WTC11 (cell line): ENCODE data around the gene OR52D1. TPM values are rescaled to one million over a fixed set of nuclear protein-coding genes. Genes with fewer than 3 reads are reported as not detected.

Source experiments
- ATAC-seq: fragments of 200-7000 bp; cut with Tn5 transposase; 2 replicates; pipeline ENCODE4 v1.10.0; 2021; ENCODE audit warnings: mild to moderate bottlenecking, moderate library complexity
- CTCF ChIA-PET: fragments of 300-600 bp; sonication (Branson Sonifier 250); formaldehyde crosslinking; loops from one replicate; lab custom pipeline; 2021; ENCODE audit warnings: antibody characterized with exemption; lab: Charles Lee
- POLR2A ChIA-PET: fragments of 350-600 bp; sonication (Branson Sonifier 250); formaldehyde crosslinking; loops from one replicate; lab custom pipeline; 2021; ENCODE audit warnings: antibody characterized with exemption; lab: Charles Lee
- DNase-seq: peaks from one replicate; pipeline ENCODE4 v3.0.0; 2021; ENCODE audit warnings: low spot score
- H3K27ac Mint-ChIP-seq: 2 replicates; pipeline ENCODE4 v1.8.0; 2021; ENCODE audit warnings: mixed read lengths
- H3K27me3 Mint-ChIP-seq: 2 replicates; pipeline ENCODE4 v1.8.0; 2021; ENCODE audit warnings: low read depth, mild to moderate bottlenecking, moderate library complexity, mixed read lengths
- H3K36me3 Mint-ChIP-seq: 2 replicates; pipeline ENCODE4 v1.8.0; 2021; ENCODE audit warnings: mixed read lengths
- H3K4me1 Mint-ChIP-seq: 2 replicates; pipeline ENCODE4 v1.8.0; 2022; ENCODE audit warnings: mixed read lengths
- H3K4me3 Mint-ChIP-seq: 2 replicates; pipeline ENCODE4 v1.8.0; 2021; ENCODE audit warnings: mild to moderate bottlenecking, moderate library complexity, mixed read lengths
- H3K9me3 Mint-ChIP-seq: 2 replicates; pipeline ENCODE4 v1.8.0; 2021; ENCODE audit warnings: mixed read lengths
- AFF4 ChIP-seq: sonication (generic); formaldehyde crosslinking; IDR thresholded peaks from 2 replicates; pipeline ENCODE4 v1.8.1; 2023; ENCODE audit warnings: mild to moderate bottlenecking, missing genetic modification reagents, borderline replicate concordance
- ATF2 ChIP-seq: sonication (generic); formaldehyde crosslinking; IDR thresholded peaks from 2 replicates; pipeline ENCODE4 v1.8.1; 2022; ENCODE audit warnings: low read depth, missing genetic modification reagents, borderline replicate concordance
- ATF3 ChIP-seq: sonication (generic); formaldehyde crosslinking; conservative IDR thresholded peaks from 2 replicates; pipeline ENCODE4 v1.8.1; 2022; ENCODE audit warnings: mild to moderate bottlenecking, missing genetic modification reagents
- CDX4 ChIP-seq: fragments of 250-450 bp; sonication (Bioruptor Pico); IDR thresholded peaks from 2 replicates; pipeline ENCODE4 v1.9.0; 2021; ENCODE audit warnings: moderate library complexity, mild to moderate bottlenecking, inconsistent platforms, borderline replicate concordance
- CREM ChIP-seq: sonication (generic); formaldehyde crosslinking; IDR thresholded peaks from 2 replicates; pipeline ENCODE4 v1.8.1; 2022; ENCODE audit warnings: mild to moderate bottlenecking, missing genetic modification reagents, moderate library complexity
- E2F4 ChIP-seq: sonication (generic); formaldehyde crosslinking; IDR thresholded peaks from 2 replicates; pipeline ENCODE4 v1.8.1; 2022; ENCODE audit warnings: low read depth, mild to moderate bottlenecking, moderate library complexity, missing genetic modification reagents, borderline replicate concordance
- EMX1 ChIP-seq: fragments of 250-450 bp; sonication (Bioruptor Pico); IDR thresholded peaks from 2 replicates; pipeline ENCODE4 v1.8.0; 2021; ENCODE audit warnings: mild to moderate bottlenecking
- ERG ChIP-seq: fragments of 250-450 bp; sonication (Bioruptor Pico); IDR thresholded peaks from 2 replicates; pipeline ENCODE4 v1.8.0; 2021; ENCODE audit warnings: mild to moderate bottlenecking
- ESRRA ChIP-seq: sonication (generic); formaldehyde crosslinking; IDR thresholded peaks from 2 replicates; pipeline ENCODE4 v1.8.1; 2022; ENCODE audit warnings: mild to moderate bottlenecking, missing genetic modification reagents, borderline replicate concordance
- FOXP4 ChIP-seq: sonication (generic); formaldehyde crosslinking; IDR thresholded peaks from 2 replicates; pipeline ENCODE4 v1.8.0; 2022; ENCODE audit warnings: mild to moderate bottlenecking, missing genetic modification reagents
- IRF2 ChIP-seq: sonication (generic); formaldehyde crosslinking; IDR thresholded peaks from 2 replicates; pipeline ENCODE4 v1.8.0; 2022; ENCODE audit warnings: low read depth, missing genetic modification reagents, borderline replicate concordance
- MXD4 ChIP-seq: fragments of 250-450 bp; sonication (Bioruptor Pico); IDR thresholded peaks from 2 replicates; pipeline ENCODE4 v1.8.0; 2021; ENCODE audit warnings: mild to moderate bottlenecking, moderate library complexity, borderline replicate concordance
- MYBL2 ChIP-seq: sonication (generic); formaldehyde crosslinking; IDR thresholded peaks from 2 replicates; pipeline ENCODE4 v1.8.1; 2023; ENCODE audit warnings: mild to moderate bottlenecking, moderate library complexity, missing genetic modification reagents
- NFE2L1 ChIP-seq: sonication (generic); formaldehyde crosslinking; IDR thresholded peaks from 2 replicates; pipeline ENCODE4 v1.8.1; 2023; ENCODE audit warnings: missing genetic modification reagents
- NFYB ChIP-seq: sonication (generic); formaldehyde crosslinking; conservative IDR thresholded peaks from 2 replicates; pipeline ENCODE4 v1.8.0; 2022; ENCODE audit warnings: low read depth, missing genetic modification reagents
- SMAD3 ChIP-seq: sonication (generic); formaldehyde crosslinking; IDR thresholded peaks from 2 replicates; pipeline ENCODE4 v1.8.0; 2022; ENCODE audit warnings: missing genetic modification reagents, mild to moderate bottlenecking, borderline replicate concordance
- SMAD4 ChIP-seq: sonication (generic); formaldehyde crosslinking; IDR thresholded peaks from 2 replicates; pipeline ENCODE4 v1.8.0; 2022; ENCODE audit warnings: mild to moderate bottlenecking, missing genetic modification reagents
- SOX15 ChIP-seq: fragments of 250-450 bp; sonication (Bioruptor Pico); IDR thresholded peaks from 2 replicates; pipeline ENCODE4 v1.9.0; 2021; ENCODE audit warnings: mild to moderate bottlenecking
- TEAD4 ChIP-seq: sonication (generic); formaldehyde crosslinking; IDR thresholded peaks from 2 replicates; pipeline ENCODE4 v1.8.0; 2022; ENCODE audit warnings: mild to moderate bottlenecking, missing genetic modification reagents
- total RNA-seq: library from RNA; stranded (reverse); gene quantifications from 3 replicates; pipeline ENCODE4 v1.2.3, GENCODE V29; 2021

The OR52D1 gene
- total RNA-seq, 1 experiment from 2014 or later = not detected

GRCh38 chr11:5500393-5500801 lies 11.9 kb downstream of the OR52D1 start:
- ChIA-PET CTCF (no interaction called here), POLR2A (no interaction called here)
- ATAC-seq = no peak
- H3K27me3 Mint-ChIP-seq = no peaks in the 10 kb centered on the region
- H3K4me1 Mint-ChIP-seq = 0 out of 2 replicates have a peak, but pooled peaks cover 3% of the 10 kb centered on the region
- TF ChIP-seq ERG (CRISPR knock-in tag) (no peak), MYBL2 (no peak), SMAD4 (CRISPR knock-in tag) (no peak), IRF2 (CRISPR knock-in tag) (no peak), ATF2 (CRISPR knock-in tag) (no peak), E2F4 (CRISPR knock-in tag) (no peak), FOXP4 (no peak), ATF3 (CRISPR knock-in tag) (no peak), SOX15 (CRISPR knock-in tag) (no peak), AFF4 (CRISPR knock-in tag) (no peak), CREM (CRISPR knock-in tag) (no peak)
- H3K27ac Mint-ChIP-seq = no peak overlapping the region
- no peaks in the 10 kb centered on the region for H3K36me3 Mint-ChIP-seq
- DNase-seq = no peak
- no peaks in the 10 kb centered on the region for H3K9me3 Mint-ChIP-seq
- no peak overlapping the region for H3K4me3 Mint-ChIP-seq

- Mint-ChIP-seq H3K9me3 (no peaks in the 10 kb centered on the region), H3K4me1 (no peaks in the 10 kb centered on the region)
- POLR2A ChIA-PET = no interaction called here
- TF ChIP-seq TEAD4 (CRISPR knock-in tag) (no peak), NFYB (CRISPR knock-in tag) (no peak), ESRRA (CRISPR knock-in tag) (no peak), NFE2L1 (CRISPR knock-in tag) (no peak), CDX4 (CRISPR knock-in tag) (no peak), SMAD3 (CRISPR knock-in tag) (no peak), ATF2 (CRISPR knock-in tag) (no peak), EMX1 (CRISPR knock-in tag) (no peak), MXD4 (CRISPR knock-in tag) (no peak)
Observed at GRCh38 chr11:5504403-5504921, 16.0 kb downstream of the OR52D1 start.

More at GRCh38 chr11:5504403-5504921, 16.0 kb downstream of the OR52D1 start:
- H3K27ac Mint-ChIP-seq = no peak overlapping the region
- DNase-seq = no peak
- ATAC-seq = no peak
- no peaks in the 10 kb centered on the region for H3K36me3 Mint-ChIP-seq
- CTCF ChIA-PET = no interaction called here
- no peak overlapping the region for H3K4me3 Mint-ChIP-seq
- H3K27me3 Mint-ChIP-seq = no peaks in the 10 kb centered on the region
